ENCODE results near the gene MPO. TPM values are rescaled to one million over a fixed set of nuclear protein-coding genes. Genes with fewer than 3 reads are reported as not detected.

MPO gene
- total RNA-seq, 1 donor from 2014 or later = not detected

GRCh38 chr17:58279736-58280479, 827 bp downstream of the MPO start:
- Mint-ChIP-seq H3K27ac (no peak overlapping the region), H3K36me3 (ENCODE audit: insufficient read depth) (no peaks in the 10 kb centered on the region), H3K4me3 (ENCODE audit: low read depth) (no peak overlapping the region), H3K27me3 (peaks cover 39% of the 10 kb centered on the region), H3K4me1 (ENCODE audit: low read depth) (no peaks in the 10 kb centered on the region), H3K9me3 (ENCODE audit: low read depth) (no peaks in the 10 kb centered on the region)
- no peak for DNase-seq (ENCODE audit: low spot score, unreplicated experiment)
- no peak for TF ChIP-seq CTCF (IDR thresholded peaks at IDR 0.05; ENCODE audit: unreplicated experiment)

GRCh38 chr17:58279016-58279711, 1.6 kb downstream of the MPO start:
- Mint-ChIP-seq H3K4me3 (ENCODE audit: low read depth) (no peak overlapping the region), H3K27me3 (peaks cover 32% of the 10 kb centered on the region), H3K4me1 (ENCODE audit: low read depth) (no peaks in the 10 kb centered on the region), H3K36me3 (ENCODE audit: insufficient read depth) (no peaks in the 10 kb centered on the region), H3K9me3 (ENCODE audit: low read depth) (no peaks in the 10 kb centered on the region), H3K27ac (no peak overlapping the region)
- DNase-seq (ENCODE audit: low spot score, unreplicated experiment) = no peak
- no peak for TF ChIP-seq CTCF (IDR thresholded peaks at IDR 0.05; ENCODE audit: unreplicated experiment)

- no peak for DNase-seq (ENCODE audit: low spot score, unreplicated experiment)
- H3K4me3 Mint-ChIP-seq (ENCODE audit: low read depth) = no peak overlapping the region
- TF ChIP-seq CTCF (IDR thresholded peaks at IDR 0.05; ENCODE audit: unreplicated experiment) = no peak
These were observed 2.1 kb downstream of the MPO start for GRCh38 chr17:58278661-58279015.

GRCh38 chr17:58277802-58278595, 2.7 kb downstream of the MPO start:
- no peak for DNase-seq (ENCODE audit: low spot score, unreplicated experiment)
- Mint-ChIP-seq H3K36me3 (ENCODE audit: insufficient read depth) (no peaks in the 10 kb centered on the region), H3K4me3 (ENCODE audit: low read depth) (no peak overlapping the region), H3K4me1 (ENCODE audit: low read depth) (no peaks in the 10 kb centered on the region), H3K27ac (no peak overlapping the region), H3K9me3 (ENCODE audit: low read depth) (no peaks in the 10 kb centered on the region), H3K27me3 (peaks cover 26% of the 10 kb centered on the region)
- no peak for TF ChIP-seq CTCF (IDR thresholded peaks at IDR 0.05; ENCODE audit: unreplicated experiment)

More at GRCh38 chr17:58278661-58279015, 2.1 kb downstream of the MPO start:
- Mint-ChIP-seq H3K9me3 (ENCODE audit: low read depth) (no peaks in the 10 kb centered on the region), H3K27me3 (peaks cover 31% of the 10 kb centered on the region), H3K36me3 (ENCODE audit: insufficient read depth) (no peaks in the 10 kb centered on the region), H3K27ac (no peak overlapping the region), H3K4me1 (ENCODE audit: low read depth) (no peaks in the 10 kb centered on the region)

GRCh38 chr17:58277107-58277801, 3.5 kb downstream of the MPO start:
- Mint-ChIP-seq H3K4me3 (ENCODE audit: low read depth) (no peak overlapping the region), H3K27ac (no peak overlapping the region), H3K27me3 (peaks cover 26% of the 10 kb centered on the region), H3K4me1 (ENCODE audit: low read depth) (no peaks in the 10 kb centered on the region), H3K36me3 (ENCODE audit: insufficient read depth) (no peaks in the 10 kb centered on the region), H3K9me3 (ENCODE audit: low read depth) (no peaks in the 10 kb centered on the region)
- TF ChIP-seq CTCF (IDR thresholded peaks at IDR 0.05; ENCODE audit: unreplicated experiment) = peak; percentile 29
- no peak for DNase-seq (ENCODE audit: low spot score, unreplicated experiment)
